Sigmoid colon (tissue), 4 donors: ENCODE measurements around the gene C5orf15.

Experiments
- CTCF ChIP-seq, 4 experiments: fragments of 450-650 bp in 3 of 4; fragments of 200-600 bp in 1 of 4; IDR thresholded peaks; one replicate each; pipeline ENCODE4 v1.5.1; 2016 to 2019; ENCODE audit warnings: antibody characterized with exemption in 4 of 4, mild to moderate bottlenecking in 3 of 4, moderate library complexity in 2 of 4
- EP300 ChIP-seq, 4 donors: sonication (generic); formaldehyde crosslinking; IDR thresholded peaks; one replicate each; pipeline ENCODE4 v1.6.1; 2017; ENCODE audit warnings: antibody characterized with exemption in 4 of 4
- POLR2A ChIP-seq, 2 donors: fragments of 450-650 bp; IDR thresholded peaks; one replicate each; pipeline ENCODE4 v1.6.1; 2016; ENCODE audit warnings: antibody characterized with exemption in 2 of 2, mild to moderate bottlenecking in 2 of 2, moderate library complexity in 2 of 2
- POLR2AphosphoS5 ChIP-seq, 4 donors: sonication (generic); formaldehyde crosslinking; IDR thresholded peaks; one replicate each; pipeline ENCODE4 v1.6.1; 2017; ENCODE audit warnings: antibody characterized with exemption in 4 of 4

GRCh38 chr5:133995341-133995740, 26.9 kb upstream of the C5orf15 start:
- TF ChIP-seq CTCF (IDR thresholded peaks at IDR 0.05) (no peak), POLR2A (IDR thresholded peaks at IDR 0.05) (no peak), EP300 (IDR thresholded peaks at IDR 0.05) (no peak), POLR2AphosphoS5 (IDR thresholded peaks at IDR 0.05) (no peak)
